OCI-LY7 (cell line): ENCODE data around the gene EPHA6. TPM values are rescaled to one million over a fixed set of nuclear protein-coding genes. Genes with fewer than 3 reads are reported as not detected.

Experiments used
- BruUV-seq: library from RNA; stranded (reverse); fragments of 400-500 nt; replicated peaks from 2 replicates; lab custom pipeline; 2021; lab: Mats Ljungman, UMichigan
- CTCF ChIA-PET: fragments of 300-600 bp; sonication (Branson Sonifier 250); formaldehyde crosslinking; loops from one replicate; lab custom pipeline; 2022; ENCODE audit warnings: antibody characterized with exemption; ENCODE audit not compliant: unreplicated experiment; lab: Charles Lee
- POLR2A ChIA-PET: fragments of 300-600 bp; sonication (Branson Sonifier 250); formaldehyde crosslinking; loops from one replicate; lab custom pipeline; 2022; ENCODE audit warnings: antibody characterized with exemption; lab: Charles Lee
- DNase-seq: peaks from one replicate; pipeline ENCODE4 v3.0.0-alpha.2; 2015; ENCODE audit warnings: low spot score
- H2AFZ ChIP-seq: fragments of 200-600 bp; sonication (generic), shearing (Covaris generic); 2 replicates; pipeline ENCODE4 v1.6.1; 2014; ENCODE audit warnings: mild to moderate bottlenecking, antibody characterized with exemption, low read length, moderate library complexity
- H3K27ac ChIP-seq: fragments of 200-600 bp; sonication (generic); 2 replicates; pipeline ENCODE4 v1.5.1; 2014; ENCODE audit warnings: mixed run types, low read depth, mild to moderate bottlenecking, moderate library complexity, low read length, inconsistent platforms; ENCODE audit not compliant: poor library complexity, severe bottlenecking
- H3K36me3 ChIP-seq: fragments of 200-600 bp; sonication (generic); 2 replicates; pipeline ENCODE4 v1.6.1; 2014; ENCODE audit warnings: mild to moderate bottlenecking, antibody characterized with exemption, low read length, moderate library complexity, mixed read lengths; ENCODE audit not compliant: insufficient read depth
- H3K4me1 ChIP-seq: fragments of 200-600 bp; sonication (generic); 2 replicates; pipeline ENCODE4 v1.5.1; 2014; ENCODE audit warnings: mild to moderate bottlenecking, low read length; ENCODE audit not compliant: insufficient read depth, poor library complexity, severe bottlenecking
- H3K4me2 ChIP-seq: fragments of 200-600 bp; sonication (generic); 2 replicates; pipeline ENCODE4 v1.6.1; 2014; ENCODE audit warnings: mild to moderate bottlenecking, low read length
- H3K4me3 ChIP-seq: fragments of 200-600 bp; sonication (generic); 2 replicates; pipeline ENCODE4 v1.5.1; 2014; ENCODE audit warnings: mild to moderate bottlenecking, low read depth, low read length; ENCODE audit not compliant: poor library complexity, severe bottlenecking
- H3K79me2 ChIP-seq: fragments of 200-600 bp; sonication (generic); 2 replicates; pipeline ENCODE4 v1.6.1; 2016; ENCODE audit warnings: low read depth, mild to moderate bottlenecking, low read length, moderate library complexity, mixed read lengths; ENCODE audit not compliant: insufficient read depth
- H3K9me2 ChIP-seq: fragments of 200-600 bp; sonication (generic); 2 replicates; pipeline ENCODE4 v1.6.1; 2016; ENCODE audit warnings: mild to moderate bottlenecking, low read length, mixed read lengths; ENCODE audit not compliant: insufficient read depth
- H3K9me3 ChIP-seq: fragments of 200-600 bp; sonication (generic); 2 replicates; pipeline ENCODE4 v1.6.1; 2014; ENCODE audit warnings: mild to moderate bottlenecking, mixed run types, low read length, mixed read lengths
- H4K20me1 ChIP-seq: fragments of 200-600 bp; sonication (generic); 2 replicates; pipeline ENCODE4 v1.6.1; 2014; ENCODE audit warnings: mild to moderate bottlenecking, antibody characterized with exemption, low read length, moderate library complexity, mixed read lengths; ENCODE audit not compliant: insufficient read depth
- EZH2phosphoT487 ChIP-seq: fragments of 200-600 bp; sonication (generic); IDR thresholded peaks from 2 replicates; pipeline ENCODE4 v1.6.1; 2018; ENCODE audit warnings: low read depth, borderline replicate concordance, mild to moderate bottlenecking, mixed run types, antibody characterized with exemption, low read length, moderate library complexity, mixed read lengths
- intact Hi-C: fragments of 100-400 bp; cut with micrococcal nuclease; formaldehyde crosslinking; loops from one replicate; pipeline ENCODE4 v1.10.0; 2022; ENCODE audit not compliant: unreplicated experiment
- total RNA-seq, 2 experiments: library from RNA; depleted of rRNA in 1 of 2; stranded (reverse); fragments of >200 nt in 1 of 2; shearing (Covaris generic) in 1 of 2; gene quantifications; 2 replicates each; pipeline ENCODE4 v1.2.3, GENCODE V29; 2014 to 2022
- TF ChIP-seq, protein P1 (sequence below): fragments of 200-600 bp; sonication (generic); conservative IDR thresholded peaks from 2 replicates; pipeline ENCODE4 v1.5.1; 2014; ENCODE audit warnings: mild to moderate bottlenecking, antibody characterized with exemption, low read length, moderate library complexity, mixed read lengths

Gene EPHA6
- total RNA-seq, 2 experiments from 2014 or later = not detected

GRCh38 chr3:97689962-97690361 is 875.6 kb downstream of the EPHA6 start:
- Histone ChIP-seq H3K27ac (no peak overlapping the region), H2AFZ (no peak overlapping the region), H3K4me2 (no peak overlapping the region), H3K9me2 (no peaks in the 10 kb centered on the region), H3K4me3 (no peak overlapping the region), H4K20me1 (no peaks in the 10 kb centered on the region), H3K9me3 (no peaks in the 10 kb centered on the region), H3K79me2 (no peaks in the 10 kb centered on the region), H3K36me3 (no peaks in the 10 kb centered on the region), H3K4me1 (no peaks in the 10 kb centered on the region)
- no TSS peak for BruUV-seq
- ChIA-PET POLR2A (no interaction called here), CTCF (no interaction called here)
- intact Hi-C loops = no loop called here
- DNase-seq = no peak
- TF ChIP-seq, protein P1, sequence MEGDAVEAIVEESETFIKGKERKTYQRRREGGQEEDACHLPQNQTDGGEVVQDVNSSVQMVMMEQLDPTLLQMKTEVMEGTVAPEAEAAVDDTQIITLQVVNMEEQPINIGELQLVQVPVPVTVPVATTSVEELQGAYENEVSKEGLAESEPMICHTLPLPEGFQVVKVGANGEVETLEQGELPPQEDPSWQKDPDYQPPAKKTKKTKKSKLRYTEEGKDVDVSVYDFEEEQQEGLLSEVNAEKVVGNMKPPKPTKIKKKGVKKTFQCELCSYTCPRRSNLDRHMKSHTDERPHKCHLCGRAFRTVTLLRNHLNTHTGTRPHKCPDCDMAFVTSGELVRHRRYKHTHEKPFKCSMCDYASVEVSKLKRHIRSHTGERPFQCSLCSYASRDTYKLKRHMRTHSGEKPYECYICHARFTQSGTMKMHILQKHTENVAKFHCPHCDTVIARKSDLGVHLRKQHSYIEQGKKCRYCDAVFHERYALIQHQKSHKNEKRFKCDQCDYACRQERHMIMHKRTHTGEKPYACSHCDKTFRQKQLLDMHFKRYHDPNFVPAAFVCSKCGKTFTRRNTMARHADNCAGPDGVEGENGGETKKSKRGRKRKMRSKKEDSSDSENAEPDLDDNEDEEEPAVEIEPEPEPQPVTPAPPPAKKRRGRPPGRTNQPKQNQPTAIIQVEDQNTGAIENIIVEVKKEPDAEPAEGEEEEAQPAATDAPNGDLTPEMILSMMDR = no peak
- TF ChIP-seq EZH2phosphoT487 = no peak

GRCh38 chr3:97691354-97691753 is 877.0 kb downstream of the EPHA6 start:
- Histone ChIP-seq H3K79me2 (no peaks in the 10 kb centered on the region), H3K9me2 (no peaks in the 10 kb centered on the region), H2AFZ (no peak overlapping the region), H3K4me1 (no peaks in the 10 kb centered on the region), H3K4me3 (no peak overlapping the region), H4K20me1 (no peaks in the 10 kb centered on the region), H3K4me2 (no peak overlapping the region), H3K36me3 (no peaks in the 10 kb centered on the region), H3K27ac (no peak overlapping the region), H3K9me3 (no peaks in the 10 kb centered on the region)
- intact Hi-C loops = no loop called here
- no TSS peak for BruUV-seq
- CTCF ChIA-PET = no interaction called here
- TF ChIP-seq EZH2phosphoT487 = no peak
- TF ChIP-seq, protein P1 = no peak
- no peak for DNase-seq
- POLR2A ChIA-PET = no interaction called here

DNA sequence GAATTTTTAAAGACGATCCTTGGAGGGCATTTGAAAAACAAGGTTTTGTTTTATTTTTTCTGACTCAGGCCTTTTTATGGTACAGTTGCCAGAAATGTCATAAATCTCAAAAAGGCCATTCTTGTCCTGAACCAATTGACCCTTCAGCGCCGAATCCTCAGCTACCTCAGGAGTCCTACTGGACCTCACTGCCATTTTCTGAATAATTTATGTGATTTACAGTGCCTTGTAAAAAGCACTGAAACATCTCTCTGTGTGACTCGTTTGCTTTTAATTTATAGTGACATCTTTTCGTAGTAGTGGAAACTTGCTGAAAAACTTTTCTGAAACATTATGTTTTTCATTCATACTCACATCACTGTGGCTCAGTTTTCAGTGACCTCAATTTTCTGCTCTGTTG is 878.0 kb downstream of the EPHA6 start:
- Histone ChIP-seq H3K79me2 (no peaks in the 10 kb centered on the region), H3K36me3 (no peaks in the 10 kb centered on the region), H3K9me3 (no peaks in the 10 kb centered on the region), H2AFZ (no peak overlapping the region), H3K4me1 (no peaks in the 10 kb centered on the region), H4K20me1 (no peaks in the 10 kb centered on the region), H3K4me3 (no peak overlapping the region), H3K4me2 (no peak overlapping the region), H3K9me2 (no peaks in the 10 kb centered on the region), H3K27ac (no peak overlapping the region)
- intact Hi-C loops = no loop called here
- no peak for DNase-seq
- CTCF ChIA-PET = no interaction called here
- TF ChIP-seq EZH2phosphoT487 = no peak
- TF ChIP-seq, protein P1 = no peak
- POLR2A ChIA-PET = no interaction called here
- BruUV-seq = no TSS peak
